Measurements from ENCODE around the gene MALT1.

- TF ChIP-seq POLR2AphosphoS5 (IDR thresholded peaks at IDR 0.05): no peak
- no peak for TF ChIP-seq CTCF (IDR thresholded peaks at IDR 0.05)
- no peak for TF ChIP-seq POLR2A (IDR thresholded peaks at IDR 0.05)
Observed at GRCh38 chr18:58695772-58696171, 24.5 kb downstream of the MALT1 start.
